HUES64 (cell line): ENCODE measurements around the gene SENP3.
A peak's percentile ranks its signal among the peaks of the same experiment; 100 is the strongest.

Source experiments
- H3K27ac ChIP-seq: 2 replicates; pipeline ENCODE4 v1.7.0; 2013; ENCODE audit warnings: low read depth, low read length, inconsistent platforms
- H3K27me3 ChIP-seq: 2 replicates; pipeline ENCODE4 v1.6.1; 2013; ENCODE audit warnings: mild to moderate bottlenecking, low read length; ENCODE audit not compliant: insufficient read depth
- H3K36me3 ChIP-seq: 2 replicates; pipeline ENCODE4 v1.6.1; 2013; ENCODE audit warnings: mild to moderate bottlenecking, low read length; ENCODE audit not compliant: insufficient read depth
- H3K4me1 ChIP-seq: 2 replicates; pipeline ENCODE4 v1.6.1; 2013; ENCODE audit warnings: mild to moderate bottlenecking, low read length, moderate library complexity; ENCODE audit not compliant: insufficient read depth
- H3K4me3 ChIP-seq: 2 replicates; pipeline ENCODE4 v1.5.1; 2013; ENCODE audit warnings: mild to moderate bottlenecking, low read length, moderate library complexity
- H3K9ac ChIP-seq: 2 replicates; pipeline ENCODE4 v1.6.1; 2013; ENCODE audit warnings: mild to moderate bottlenecking, low read depth, low read length
- H3K9me3 ChIP-seq: 2 replicates; pipeline ENCODE4 v1.6.1; 2013; ENCODE audit warnings: low read depth, low read length; ENCODE audit not compliant: insufficient read depth
- WGBS: fragments of 150-250, 120-280 bp; methylation state at CpG from one replicate; pipeline ENCODE4 v1.1.7; 2013; ENCODE audit warnings: missing lambda C conversion rate; 5-methylcytosine and 5-hydroxymethylcytosine counted together

Gene SENP3

GRCh38 chr17:7557147-7557764, 4.5 kb upstream of the SENP3 start:
- H3K9ac ChIP-seq: no peak overlapping the region
- no peak overlapping the region for H3K4me3 ChIP-seq
- 70% methylated on average over 19 of the region's 19 CpGs for WGBS
- H3K36me3 ChIP-seq: no peaks in the 10 kb centered on the region
- H3K27me3 ChIP-seq: no peaks in the 10 kb centered on the region
- H3K9me3 ChIP-seq: no peaks in the 10 kb centered on the region
- no peak overlapping the region for H3K27ac ChIP-seq
- H3K4me1 ChIP-seq: peaks cover 32% of the 10 kb centered on the region

GRCh38 chr17:7557775-7558543, 3.8 kb upstream of the SENP3 start:
- peak overlapping the region; percentile 29 for H3K9ac ChIP-seq
- H3K4me3 ChIP-seq: peak overlapping the region; percentile 34
- peaks cover 37% of the 10 kb centered on the region for H3K4me1 ChIP-seq
- no peaks in the 10 kb centered on the region for H3K9me3 ChIP-seq
- 25% methylated on average over 21 of the region's 21 CpGs for WGBS
- no peaks in the 10 kb centered on the region for H3K27me3 ChIP-seq
- no peaks in the 10 kb centered on the region for H3K36me3 ChIP-seq
- peak overlapping the region; percentile 56; the same call in 1 of the 2 replicates for H3K27ac ChIP-seq

DNA sequence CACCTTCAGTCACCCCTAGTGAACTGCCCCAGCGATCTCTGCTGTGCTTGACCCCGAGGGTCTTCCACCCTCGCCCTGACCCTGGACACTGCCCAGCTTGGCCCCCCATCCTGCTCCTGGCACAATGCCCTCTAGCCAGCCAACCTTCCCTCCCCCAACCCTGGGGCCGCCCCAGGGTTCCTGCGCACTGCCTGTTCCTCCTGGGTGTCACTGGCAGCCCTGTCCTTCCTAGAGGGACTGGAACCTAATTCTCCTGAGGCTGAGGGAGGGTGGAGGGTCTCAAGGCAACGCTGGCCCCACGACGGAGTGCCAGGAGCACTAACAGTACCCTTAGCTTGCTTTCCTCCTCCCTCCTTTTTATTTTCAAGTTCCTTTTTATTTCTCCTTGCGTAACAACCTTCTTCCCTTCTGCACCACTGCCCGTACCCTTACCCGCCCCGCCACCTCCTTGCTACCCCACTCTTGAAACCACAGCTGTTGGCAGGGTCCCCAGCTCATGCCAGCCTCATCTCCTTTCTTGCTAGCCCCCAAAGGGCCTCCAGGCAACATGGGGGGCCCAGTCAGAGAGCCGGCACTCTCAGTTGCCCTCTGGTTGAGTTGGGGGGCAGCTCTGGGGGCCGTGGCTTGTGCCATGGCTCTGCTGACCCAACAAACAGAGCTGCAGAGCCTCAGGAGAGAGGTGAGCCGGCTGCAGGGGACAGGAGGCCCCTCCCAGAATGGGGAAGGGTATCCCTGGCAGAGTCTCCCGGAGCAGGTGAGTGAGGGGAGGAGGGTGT, 3.0 kb upstream of the SENP3 start, which contains the start of gene TNFSF13:
Gene TNFSF13, plus strand, starts transcription at position 207 of the 776 bp plus-strand sequence. Its CDS starts 290 bp downstream, at position 497.
- Histone ChIP-seq H3K36me3 (peaks cover under 1% of the 10 kb centered on the region), H3K27ac (peak within 1 kb of the TSS; percentile 56; the same call in 1 of the 2 replicates), H3K9ac (peak within 1 kb of the TSS; percentile 29), H3K9me3 (no peaks in the 10 kb centered on the region), H3K4me3 (peak within 1 kb of the TSS; percentile 34), H3K27me3 (no peaks in the 10 kb centered on the region), H3K4me1 (peaks cover 38% of the 10 kb centered on the region)
- WGBS: 86% methylated on average over 16 of the region's 16 CpGs

- no peak overlapping the region for H3K9ac ChIP-seq
- H3K36me3 ChIP-seq: peaks cover 9% of the 10 kb centered on the region
- H3K4me1 ChIP-seq: peaks cover 38% of the 10 kb centered on the region
- no peak overlapping the region; the same call in 1 of the 2 replicates for H3K27ac ChIP-seq
- no peaks in the 10 kb centered on the region for H3K9me3 ChIP-seq
- H3K27me3 ChIP-seq: no peaks in the 10 kb centered on the region
- H3K4me3 ChIP-seq: no peak overlapping the region
- WGBS: 82% methylated on average over 18 of the region's 18 CpGs
Measured at GRCh38 chr17:7559320-7560171, 2.2 kb upstream of the SENP3 start.

DNA sequence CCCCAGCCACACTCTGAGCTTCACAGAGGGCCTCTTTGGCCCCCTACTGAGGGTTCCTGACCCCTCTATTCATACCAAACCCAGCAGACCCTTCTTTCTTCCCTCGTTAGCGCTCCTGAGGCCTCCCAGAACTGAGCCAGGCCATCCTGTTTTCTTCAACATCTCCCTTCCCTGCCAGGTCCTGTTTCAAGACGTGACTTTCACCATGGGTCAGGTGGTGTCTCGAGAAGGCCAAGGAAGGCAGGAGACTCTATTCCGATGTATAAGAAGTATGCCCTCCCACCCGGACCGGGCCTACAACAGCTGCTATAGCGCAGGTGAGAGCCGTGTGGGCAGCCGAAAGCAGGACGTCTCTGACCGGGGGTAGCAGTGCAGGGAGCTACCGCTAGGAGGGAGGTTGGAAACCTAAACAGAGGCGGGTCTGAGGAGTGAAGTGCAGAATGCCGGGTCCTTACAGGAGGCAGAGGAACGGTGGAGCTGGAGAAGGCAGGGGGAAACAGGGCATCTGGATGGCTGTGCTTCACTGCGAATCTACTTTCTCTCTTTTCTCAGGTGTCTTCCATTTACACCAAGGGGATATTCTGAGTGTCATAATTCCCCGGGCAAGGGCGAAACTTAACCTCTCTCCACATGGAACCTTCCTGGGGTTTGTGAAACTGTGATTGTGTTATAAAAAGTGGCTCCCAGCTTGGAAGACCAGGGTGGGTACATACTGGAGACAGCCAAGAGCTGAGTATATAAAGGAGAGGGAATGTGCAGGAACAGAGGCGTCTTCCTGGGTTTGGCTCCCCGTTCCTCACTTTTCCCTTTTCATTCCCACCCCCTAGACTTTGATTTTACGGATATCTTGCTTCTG, 1.3 kb upstream of the SENP3 start:
- Histone ChIP-seq H3K27ac (peak overlapping the region; percentile 67; the same call in 1 of the 2 replicates), H3K9me3 (no peaks in the 10 kb centered on the region), H3K4me1 (peaks cover 38% of the 10 kb centered on the region), H3K27me3 (no peaks in the 10 kb centered on the region), H3K9ac (peak overlapping the region; percentile 60), H3K36me3 (peaks cover 17% of the 10 kb centered on the region), H3K4me3 (peak overlapping the region; percentile 70)
- WGBS: 33% methylated on average over 19 of the region's 22 CpGs

- whole genome bisulfite sequencing: under 1% methylated on average over 30 of the region's 32 CpGs
- Histone ChIP-seq H3K27me3 (no peaks in the 10 kb centered on the region), H3K27ac (peak overlapping the region; percentile 84), H3K9ac (peak overlapping the region; percentile 81), H3K4me3 (peak overlapping the region; percentile 70), H3K9me3 (no peaks in the 10 kb centered on the region), H3K4me1 (peaks cover 38% of the 10 kb centered on the region), H3K36me3 (peaks cover 24% of the 10 kb centered on the region)
Measured at GRCh38 chr17:7561028-7561575, 617 bp upstream of the SENP3 start.

DNA sequence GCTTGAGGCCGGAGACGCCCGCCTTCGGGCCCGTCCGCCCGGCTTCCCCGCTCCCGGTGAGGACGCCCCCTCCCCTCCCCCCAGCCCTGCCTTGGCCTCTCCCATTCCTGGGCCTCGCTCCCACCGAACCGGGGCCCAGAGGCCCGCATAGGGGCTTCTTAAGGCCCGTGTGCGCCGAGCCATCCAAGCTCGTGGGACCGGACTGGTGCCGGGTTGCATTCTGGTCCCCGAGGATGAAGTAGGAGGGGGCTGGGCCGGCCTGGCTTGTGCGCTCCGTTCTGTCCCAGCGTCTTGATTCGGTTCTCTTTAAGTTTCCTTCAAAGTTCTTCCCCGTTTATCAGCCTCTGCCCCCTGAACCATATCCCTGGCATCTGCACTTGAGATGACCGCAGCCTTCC, 488 bp downstream of the SENP3 start:
- peaks cover 37% of the 10 kb centered on the region for H3K4me1 ChIP-seq
- H3K4me3 ChIP-seq: peak overlapping the region; percentile 70
- peaks cover 35% of the 10 kb centered on the region for H3K36me3 ChIP-seq
- no peaks in the 10 kb centered on the region for H3K27me3 ChIP-seq
- peak overlapping the region; percentile 71; the same call in 1 of the 2 replicates for H3K27ac ChIP-seq
- 1% methylated on average over 28 of the region's 28 CpGs for WGBS
- peak overlapping the region; percentile 82 for H3K9ac ChIP-seq
- H3K9me3 ChIP-seq: no peaks in the 10 kb centered on the region

GRCh38 chr17:7563115-7563869, 1.6 kb downstream of the SENP3 start:
- Histone ChIP-seq H3K36me3 (peaks cover 42% of the 10 kb centered on the region), H3K9ac (no peak overlapping the region), H3K4me1 (peaks cover 26% of the 10 kb centered on the region), H3K27me3 (no peaks in the 10 kb centered on the region), H3K4me3 (peak overlapping the region; percentile 70), H3K9me3 (no peaks in the 10 kb centered on the region), H3K27ac (no peak overlapping the region; the same call in 1 of the 2 replicates)
- 94% methylated on average over 30 of the region's 30 CpGs for WGBS

- H3K27me3 ChIP-seq: no peaks in the 10 kb centered on the region
- H3K27ac ChIP-seq: no peak overlapping the region
- H3K4me3 ChIP-seq: no peak overlapping the region
- WGBS: 97% methylated on average over 5 of the region's 5 CpGs
- H3K9ac ChIP-seq: no peak overlapping the region
- H3K9me3 ChIP-seq: no peaks in the 10 kb centered on the region
- peaks cover 72% of the 10 kb centered on the region for H3K36me3 ChIP-seq
- peaks cover 8% of the 10 kb centered on the region for H3K4me1 ChIP-seq
Measured at GRCh38 chr17:7569571-7569970, 7.9 kb downstream of the SENP3 start.
